Dedifferentiated amniotic fluid mesenchymal stem cell (primary cell): Measurements from ENCODE around the gene ARL9.

Experiments used
- DNase-seq: peaks from one replicate; pipeline ENCODE4 v3.0.0-alpha.2; 2016; ENCODE audit errors: extremely low spot score

The ARL9 gene

DNA sequence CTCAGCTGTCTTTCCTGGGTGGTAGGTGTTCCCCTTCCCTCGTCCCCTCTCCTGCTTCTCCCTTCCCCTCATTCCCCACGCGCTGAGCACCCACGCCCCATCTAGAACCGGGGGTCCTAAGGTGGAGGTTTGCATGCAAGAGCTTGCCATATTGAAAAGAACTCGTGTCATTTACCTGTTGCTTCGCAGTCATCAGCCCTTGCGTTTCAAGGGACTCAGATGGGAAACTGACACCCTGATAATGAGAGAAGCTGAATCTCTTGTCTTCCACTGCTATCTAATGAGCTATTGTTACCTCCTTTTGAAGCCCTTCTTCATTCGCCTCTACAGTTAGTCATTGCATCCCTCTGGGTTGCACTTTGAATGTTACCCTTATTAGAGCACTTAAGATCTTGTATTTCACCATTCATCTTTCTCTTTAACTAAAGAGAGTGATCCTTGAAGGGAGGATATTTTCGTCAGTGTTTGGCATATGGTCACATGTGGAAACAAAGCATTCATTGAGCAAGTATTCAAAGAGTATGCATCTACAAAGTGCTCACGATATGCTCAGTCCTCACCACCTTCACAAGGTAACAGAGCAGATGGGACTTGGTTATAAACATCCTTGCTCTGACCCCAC, 25.7 kb downstream of the ARL9 start:
- DNase-seq: no peak

DNA sequence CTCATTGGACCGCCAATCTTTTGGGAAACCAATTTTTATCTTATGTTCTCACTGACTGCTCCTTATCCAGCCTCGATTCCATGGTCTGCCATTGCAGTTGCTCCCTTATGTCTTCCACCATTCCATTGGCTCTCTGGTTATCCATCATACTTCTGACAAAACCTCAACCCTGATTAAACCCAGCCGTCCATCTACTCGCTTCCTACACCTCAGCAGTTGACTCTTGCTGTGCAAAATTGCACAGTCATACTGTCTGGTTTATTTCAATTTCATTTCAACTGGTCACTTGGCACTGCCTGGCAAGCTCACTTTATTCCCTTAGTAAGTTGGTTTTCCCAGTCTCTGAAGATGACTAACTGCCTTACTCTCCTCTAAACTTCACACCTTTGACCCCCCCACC, 26.2 kb downstream of the ARL9 start:
- DNase-seq: no peak

DNA sequence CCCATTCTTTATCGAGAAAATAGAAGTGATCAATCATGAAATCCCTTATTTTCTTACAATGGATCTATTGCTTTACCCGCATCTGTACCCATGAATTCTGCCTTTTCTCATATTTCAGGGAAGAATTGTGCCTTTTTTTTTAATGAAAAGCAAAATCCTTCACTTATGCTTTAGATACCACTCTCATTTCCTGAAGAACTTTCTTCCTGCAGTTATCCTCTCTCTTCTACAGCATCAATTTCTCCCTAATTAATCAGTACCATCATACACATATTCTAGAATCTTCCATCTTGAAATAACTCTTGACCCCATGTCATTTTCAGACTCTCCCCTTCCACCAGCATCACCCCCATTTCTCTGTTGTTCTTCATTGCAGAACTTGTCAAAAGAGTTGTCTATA, 26.6 kb downstream of the ARL9 start:
- no peak for DNase-seq

DNA sequence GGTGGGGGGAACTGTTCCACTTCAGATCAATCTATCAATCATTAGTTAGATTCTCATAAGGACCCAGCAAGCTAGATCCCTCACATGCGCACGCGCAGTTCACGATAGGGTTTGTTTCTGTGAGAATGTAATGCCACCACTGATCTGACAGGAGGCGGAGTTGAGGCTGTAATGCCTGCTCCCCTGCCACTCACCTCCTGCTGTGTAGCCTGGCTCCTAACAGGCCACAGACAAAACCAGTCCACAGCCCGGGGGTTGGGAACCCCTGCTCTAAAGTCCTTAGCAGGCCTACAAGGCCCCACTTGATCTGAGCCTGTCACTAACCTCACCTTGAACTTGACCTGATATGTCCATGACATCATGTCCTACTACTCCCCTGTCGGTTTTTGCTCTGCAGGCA, 30.3 kb downstream of the ARL9 start:
- no peak for DNase-seq

DNA sequence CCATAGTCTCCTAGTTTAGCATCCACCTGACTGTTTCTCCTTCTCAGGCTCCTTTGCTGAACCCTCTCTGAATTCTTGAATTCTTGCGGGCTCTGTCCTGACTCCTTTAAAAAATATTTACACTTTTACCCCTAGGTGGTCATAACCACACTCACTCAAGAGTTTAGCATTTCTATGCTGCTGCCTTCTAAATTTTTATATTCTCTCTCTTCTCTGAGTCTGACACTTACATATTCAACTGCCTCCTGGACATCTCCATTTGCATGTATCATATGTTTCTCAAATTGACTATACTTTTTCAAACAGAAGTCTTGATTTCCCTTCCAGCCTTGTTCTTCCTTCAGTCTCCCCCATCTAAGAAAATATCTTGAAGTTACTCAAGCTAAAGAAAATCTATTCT, 31.6 kb downstream of the ARL9 start:
- DNase-seq: no peak

DNA sequence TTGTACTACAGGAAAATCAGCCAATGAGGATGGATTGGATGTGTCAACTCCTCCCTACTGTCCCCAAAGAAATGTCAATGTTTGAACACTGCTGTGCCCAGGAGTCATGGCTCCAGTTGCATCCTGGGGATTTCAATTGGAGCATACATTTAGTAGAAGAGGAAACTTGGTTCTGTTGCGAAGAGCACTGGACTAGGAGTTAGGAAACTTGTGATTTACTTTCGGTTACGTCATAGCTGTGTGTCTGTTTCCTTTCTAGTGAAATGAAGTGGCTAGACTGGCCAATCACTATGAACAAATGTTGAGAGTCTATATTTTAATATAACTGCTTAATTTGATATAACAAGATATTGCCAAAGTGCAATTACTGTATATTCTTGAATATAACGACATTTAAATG, 35.2 kb downstream of the ARL9 start:
- DNase-seq: no peak

DNA sequence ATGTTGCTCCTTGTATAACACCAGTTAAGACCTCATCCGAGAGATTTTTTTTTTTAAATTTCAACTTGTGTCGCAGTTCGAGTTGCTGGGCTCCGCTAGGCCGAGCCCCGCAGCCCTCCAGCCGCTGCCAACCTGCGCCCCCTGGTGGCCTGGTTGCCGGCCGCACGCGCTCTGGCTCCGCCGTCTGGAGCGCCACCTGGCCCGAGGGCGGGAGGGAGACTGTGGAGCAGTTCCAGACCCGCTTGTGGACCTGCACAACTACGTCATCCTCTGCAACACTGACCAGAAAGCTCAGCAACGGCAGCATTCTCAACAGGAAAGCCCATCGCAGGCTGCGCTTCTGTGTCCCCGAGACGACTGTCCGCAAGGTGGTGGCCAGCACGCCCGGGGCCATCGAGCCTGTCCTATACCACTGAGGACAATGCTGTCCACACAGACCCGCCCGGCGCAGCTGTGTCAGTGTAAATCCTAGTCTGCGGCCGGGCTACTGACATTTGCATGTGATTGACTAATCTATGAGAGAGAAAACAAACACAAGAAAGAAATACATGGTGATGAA, 39.1 kb downstream of the ARL9 start:
- DNase-seq: peak; percentile 48

DNA sequence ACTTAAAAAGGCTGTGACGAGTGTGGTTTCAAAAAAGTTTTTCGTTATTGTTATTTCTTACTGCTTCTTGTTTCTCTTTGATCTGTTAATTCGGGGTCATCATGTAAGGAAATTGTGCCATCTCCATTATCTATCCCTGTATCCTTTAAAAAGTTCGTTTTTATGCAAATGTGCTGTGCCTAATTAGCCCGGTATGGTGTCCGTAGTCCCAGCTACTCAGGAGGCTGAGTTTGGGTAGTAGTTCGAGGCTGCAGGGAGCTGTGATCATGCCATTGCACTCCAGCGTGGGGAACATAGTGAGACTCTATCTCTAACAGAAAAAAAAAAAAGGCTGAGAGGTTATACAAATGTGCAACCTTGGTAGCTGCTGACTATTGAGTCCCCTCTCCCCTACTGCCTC, 45.1 kb downstream of the ARL9 start:
- no peak for DNase-seq

DNA sequence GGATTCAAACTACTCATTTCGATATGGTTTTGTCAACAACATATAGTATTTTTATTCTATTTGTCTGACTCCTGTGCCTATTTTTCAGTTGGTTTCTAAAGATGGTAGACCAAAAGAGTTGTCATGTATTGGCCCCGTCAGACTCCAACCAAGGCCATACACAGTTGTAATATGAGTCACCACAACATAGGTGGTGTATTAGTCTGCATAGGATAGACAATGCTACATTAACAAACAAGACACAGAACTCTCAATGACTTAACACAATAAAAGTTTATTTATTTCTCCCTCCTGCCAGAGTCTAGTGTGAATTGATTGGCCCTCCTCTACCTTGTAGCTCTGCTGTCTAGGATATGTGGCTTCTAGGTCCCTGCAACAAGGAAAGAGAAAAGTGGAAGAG, 45.9 kb downstream of the ARL9 start:
- DNase-seq: no peak

DNA sequence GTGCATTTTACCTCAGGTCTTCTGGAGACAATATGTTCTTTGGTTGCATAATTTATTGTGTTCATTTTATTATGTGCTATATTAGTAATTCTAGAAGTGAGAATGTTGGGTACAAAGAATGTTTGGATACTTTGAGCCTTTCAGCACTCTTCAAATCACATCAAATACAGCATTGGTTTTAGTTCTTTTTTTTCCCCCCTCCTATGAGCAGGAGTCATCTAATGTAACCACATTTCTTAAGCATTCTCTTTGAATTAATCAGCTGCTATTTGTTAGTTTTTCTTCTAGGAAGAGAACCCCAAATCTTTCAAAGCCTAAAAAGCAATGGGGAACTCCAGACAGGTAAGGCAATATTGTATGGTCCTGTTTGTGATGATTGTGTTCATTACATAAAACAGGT, 46.7 kb downstream of the ARL9 start:
- DNase-seq: no peak

DNA sequence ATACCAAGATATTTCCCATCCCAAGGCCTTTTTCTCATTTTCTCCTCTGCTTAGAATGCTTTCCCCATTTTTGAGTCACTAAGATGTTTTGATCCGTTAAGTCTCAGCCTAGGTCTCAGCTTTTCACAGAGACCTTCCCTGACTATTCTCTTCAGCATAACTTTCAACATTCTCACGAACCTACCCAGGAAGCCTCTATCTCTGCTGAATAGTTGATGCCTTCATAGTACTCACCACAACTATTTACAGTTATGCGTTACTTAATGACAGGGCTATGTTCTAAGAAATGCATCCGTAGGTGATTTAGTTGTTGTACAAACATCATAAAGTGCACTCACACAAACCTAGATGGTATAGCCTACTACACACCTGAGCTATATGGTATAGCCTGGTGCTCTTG, 64.5 kb downstream of the ARL9 start:
- DNase-seq: no peak
